Measurements from ENCODE around the gene THSD4. TPM values are rescaled to one million over a fixed set of nuclear protein-coding genes. Genes with fewer than 3 reads are reported as not detected.

The THSD4 gene
- polyA plus RNA-seq, 1 donor (not counting 4 experiments of a cell fraction or from before 2014, with no cell fraction given) = 24.5 TPM

GRCh38 chr15:71658036-71658435 is 542.8 kb downstream of the THSD4 start:
- no peaks in the 10 kb centered on the region for H4K20me1 ChIP-seq (ENCODE audit: control insufficient read depth, extremely low read depth, insufficient read depth, low read length)
- peaks cover 22% of the 10 kb centered on the region for H3K4me1 ChIP-seq (ENCODE audit: control insufficient read depth, extremely low read depth, insufficient read depth, low read length)
- H3K36me3 ChIP-seq (ENCODE audit: control insufficient read depth in 2 of 2, extremely low read depth in 1 of 2, insufficient read depth in 2 of 2, low read length in 2 of 2) = peaks cover 4 to 9% of the 10 kb centered on the region in 2 experiments
- DNase-seq (ENCODE audit: low read depth, low spot score) (no peak), FAIRE-seq (no peak)
- H3K27me3 ChIP-seq (ENCODE audit: control insufficient read depth, extremely low read depth, insufficient read depth, low read length) = no peaks in the 10 kb centered on the region
- no peak overlapping the region for H2AFZ ChIP-seq (ENCODE audit: control insufficient read depth, low read length)
- H3K79me2 ChIP-seq (ENCODE audit: control insufficient read depth, insufficient read depth, low read length) = no peaks in the 10 kb centered on the region
- no peaks in the 10 kb centered on the region for H3K9me1 ChIP-seq (ENCODE audit: control insufficient read depth, extremely low read depth, insufficient read depth, low read length)
- H3K9me3 ChIP-seq (ENCODE audit: control insufficient read depth, low read depth, low read length) = no peaks in the 10 kb centered on the region
- dilution Hi-C loops (cut with MboI; ENCODE audit: extremely low pct_ligation_motif_present, low sequenced_read_pairs) = no loop called here
- H3K4me2 ChIP-seq (ENCODE audit: control insufficient read depth, extremely low read depth, insufficient read depth, low read depth, low read length) = no peak overlapping the region
- no peak overlapping the region for H3K9ac ChIP-seq (ENCODE audit: control insufficient read depth, extremely low read depth, insufficient read depth, low read length)
- no peak overlapping the region for H3K4me3 ChIP-seq (ENCODE audit: control insufficient read depth in 2 of 3, extremely low read depth in 1 of 3, insufficient read depth in 2 of 3, low read depth in 1 of 3, low read length in 3 of 3)
- TF ChIP-seq, protein P1, sequence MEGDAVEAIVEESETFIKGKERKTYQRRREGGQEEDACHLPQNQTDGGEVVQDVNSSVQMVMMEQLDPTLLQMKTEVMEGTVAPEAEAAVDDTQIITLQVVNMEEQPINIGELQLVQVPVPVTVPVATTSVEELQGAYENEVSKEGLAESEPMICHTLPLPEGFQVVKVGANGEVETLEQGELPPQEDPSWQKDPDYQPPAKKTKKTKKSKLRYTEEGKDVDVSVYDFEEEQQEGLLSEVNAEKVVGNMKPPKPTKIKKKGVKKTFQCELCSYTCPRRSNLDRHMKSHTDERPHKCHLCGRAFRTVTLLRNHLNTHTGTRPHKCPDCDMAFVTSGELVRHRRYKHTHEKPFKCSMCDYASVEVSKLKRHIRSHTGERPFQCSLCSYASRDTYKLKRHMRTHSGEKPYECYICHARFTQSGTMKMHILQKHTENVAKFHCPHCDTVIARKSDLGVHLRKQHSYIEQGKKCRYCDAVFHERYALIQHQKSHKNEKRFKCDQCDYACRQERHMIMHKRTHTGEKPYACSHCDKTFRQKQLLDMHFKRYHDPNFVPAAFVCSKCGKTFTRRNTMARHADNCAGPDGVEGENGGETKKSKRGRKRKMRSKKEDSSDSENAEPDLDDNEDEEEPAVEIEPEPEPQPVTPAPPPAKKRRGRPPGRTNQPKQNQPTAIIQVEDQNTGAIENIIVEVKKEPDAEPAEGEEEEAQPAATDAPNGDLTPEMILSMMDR (optimal IDR thresholded peaks at IDR 0.05 in 1 of 3, IDR thresholded peaks at IDR 0.05 in 1 of 3, conservative IDR thresholded peaks at IDR 0.05 in 1 of 3; ENCODE audit: extremely low read depth in 1 of 3, insufficient read depth in 2 of 3, low read length in 3 of 3) = no peak
- no peak for TF ChIP-seq EZH2 (IDR thresholded peaks at IDR 0.05; ENCODE audit: low read length)
- no peak overlapping the region for H3K27ac ChIP-seq (ENCODE audit: control insufficient read depth, insufficient read depth, low read length)

- no peak overlapping the region for H2AFZ ChIP-seq (ENCODE audit: control insufficient read depth, low read length)
- peaks cover 4 to 9% of the 10 kb centered on the region in 2 experiments for H3K36me3 ChIP-seq (ENCODE audit: control insufficient read depth in 2 of 2, extremely low read depth in 1 of 2, insufficient read depth in 2 of 2, low read length in 2 of 2)
- no peak for FAIRE-seq
- dilution Hi-C loops (cut with MboI; ENCODE audit: extremely low pct_ligation_motif_present, low sequenced_read_pairs) = no loop called here
- no peak overlapping the region for H3K9ac ChIP-seq (ENCODE audit: control insufficient read depth, extremely low read depth, insufficient read depth, low read length)
- H3K27ac ChIP-seq (ENCODE audit: control insufficient read depth, insufficient read depth, low read length) = no peak overlapping the region
- H3K4me1 ChIP-seq (ENCODE audit: control insufficient read depth, extremely low read depth, insufficient read depth, low read length) = peaks cover 22% of the 10 kb centered on the region
- no peak for DNase-seq (ENCODE audit: low read depth, low spot score)
- TF ChIP-seq EZH2 (IDR thresholded peaks at IDR 0.05; ENCODE audit: low read length) = no peak
- TF ChIP-seq, protein P1 (optimal IDR thresholded peaks at IDR 0.05 in 1 of 3, IDR thresholded peaks at IDR 0.05 in 1 of 3, conservative IDR thresholded peaks at IDR 0.05 in 1 of 3; ENCODE audit: extremely low read depth in 1 of 3, insufficient read depth in 2 of 3, low read length in 3 of 3) = no peak
- no peaks in the 10 kb centered on the region for H3K27me3 ChIP-seq (ENCODE audit: control insufficient read depth, extremely low read depth, insufficient read depth, low read length)
- no peaks in the 10 kb centered on the region for H3K9me3 ChIP-seq (ENCODE audit: control insufficient read depth, low read depth, low read length)
- no peaks in the 10 kb centered on the region for H3K9me1 ChIP-seq (ENCODE audit: control insufficient read depth, extremely low read depth, insufficient read depth, low read length)
- no peak overlapping the region for H3K4me2 ChIP-seq (ENCODE audit: control insufficient read depth, extremely low read depth, insufficient read depth, low read depth, low read length)
- H3K79me2 ChIP-seq (ENCODE audit: control insufficient read depth, insufficient read depth, low read length) = no peaks in the 10 kb centered on the region
- no peaks in the 10 kb centered on the region for H4K20me1 ChIP-seq (ENCODE audit: control insufficient read depth, extremely low read depth, insufficient read depth, low read length)
- H3K4me3 ChIP-seq (ENCODE audit: control insufficient read depth in 2 of 3, extremely low read depth in 1 of 3, insufficient read depth in 2 of 3, low read depth in 1 of 3, low read length in 3 of 3) = no peak overlapping the region
Measured at GRCh38 chr15:71658827-71659729, 543.8 kb downstream of the THSD4 start.
